ENCODE measurements around the gene KCTD21. TPM values are rescaled to one million over a fixed set of nuclear protein-coding genes. Genes with fewer than 3 reads are reported as not detected.

KCTD21 gene
- total RNA-seq, 4 donors from 2014 or later = 9.6 to 21.5 (median 13.7) TPM

- TF ChIP-seq CTCF (IDR thresholded peaks at IDR 0.05) = no peak
- DNase-seq (ENCODE audit: low spot score) (no peak), ATAC-seq (ENCODE audit: low FRiP score) (no peak)
Observed at GRCh38 chr11:78229106-78229505, 40.7 kb upstream of the KCTD21 start.

- ATAC-seq (ENCODE audit: low FRiP score) (peak; percentile 64), DNase-seq (ENCODE audit: low spot score) (no peak)
- peak in 1 of 3 donors; percentile 13 for TF ChIP-seq CTCF (IDR thresholded peaks at IDR 0.05)
Observed at GRCh38 chr11:78228467-78228866, 40.0 kb upstream of the KCTD21 start.

- no peak for DNase-seq (ENCODE audit: low spot score)
- TF ChIP-seq CTCF (IDR thresholded peaks at IDR 0.05) = no peak
- no peak for ATAC-seq (ENCODE audit: low FRiP score)
Observed at GRCh38 chr11:78227921-78228320, 39.5 kb upstream of the KCTD21 start.

- DNase-seq (ENCODE audit: low spot score) = no peak
- TF ChIP-seq CTCF (IDR thresholded peaks at IDR 0.05) = no peak
- ATAC-seq (ENCODE audit: low FRiP score) = no peak
Observed at GRCh38 chr11:78226684-78227680, 38.6 kb upstream of the KCTD21 start.

GRCh38 chr11:78224906-78225420 is 36.5 kb upstream of the KCTD21 start:
- DNase-seq (ENCODE audit: low spot score) (no peak), ATAC-seq (ENCODE audit: low FRiP score) (no peak)
- no peak for TF ChIP-seq CTCF (IDR thresholded peaks at IDR 0.05)

GRCh38 chr11:78224506-78224905 is 36.1 kb upstream of the KCTD21 start:
- DNase-seq (ENCODE audit: low spot score) (no peak), ATAC-seq (ENCODE audit: low FRiP score) (no peak)
- TF ChIP-seq CTCF (IDR thresholded peaks at IDR 0.05) = no peak
